ENCODE data around the gene STPG4. TPM values are rescaled to one million over a fixed set of nuclear protein-coding genes. Genes with fewer than 3 reads are reported as not detected.

STPG4 gene
- total RNA-seq, 4 donors from 2014 or later: not detected

GRCh38 chr2:47062681-47063537 is 92.2 kb downstream of the STPG4 start:
- intact Hi-C loops (cut with DNase I): no loop called here
- Histone ChIP-seq H3K9me3 (no peaks in the 10 kb centered on the region), H3K27ac (peak overlapping the region in 3 of 4 donors; percentile 56 to 57 (median 57)), H3K27me3 (no peaks in the 10 kb centered on the region), H3K4me3 (no peak overlapping the region), H3K4me1 (peaks cover 6 to 78% (median 28%) of the 10 kb centered on the region in 3 donors), H3K36me3 (peaks cover 0 to 57% (median 0%) of the 10 kb centered on the region in 3 donors)
- DNase-seq: no peak
- 56 to 68% methylated on average over 6 to 8 of the region's 8 CpGs for WGBS, 2 donors
- TF ChIP-seq POLR2A (IDR thresholded peaks at IDR 0.05): no peak
- no peak for TF ChIP-seq CTCF (IDR thresholded peaks at IDR 0.05)

DNA sequence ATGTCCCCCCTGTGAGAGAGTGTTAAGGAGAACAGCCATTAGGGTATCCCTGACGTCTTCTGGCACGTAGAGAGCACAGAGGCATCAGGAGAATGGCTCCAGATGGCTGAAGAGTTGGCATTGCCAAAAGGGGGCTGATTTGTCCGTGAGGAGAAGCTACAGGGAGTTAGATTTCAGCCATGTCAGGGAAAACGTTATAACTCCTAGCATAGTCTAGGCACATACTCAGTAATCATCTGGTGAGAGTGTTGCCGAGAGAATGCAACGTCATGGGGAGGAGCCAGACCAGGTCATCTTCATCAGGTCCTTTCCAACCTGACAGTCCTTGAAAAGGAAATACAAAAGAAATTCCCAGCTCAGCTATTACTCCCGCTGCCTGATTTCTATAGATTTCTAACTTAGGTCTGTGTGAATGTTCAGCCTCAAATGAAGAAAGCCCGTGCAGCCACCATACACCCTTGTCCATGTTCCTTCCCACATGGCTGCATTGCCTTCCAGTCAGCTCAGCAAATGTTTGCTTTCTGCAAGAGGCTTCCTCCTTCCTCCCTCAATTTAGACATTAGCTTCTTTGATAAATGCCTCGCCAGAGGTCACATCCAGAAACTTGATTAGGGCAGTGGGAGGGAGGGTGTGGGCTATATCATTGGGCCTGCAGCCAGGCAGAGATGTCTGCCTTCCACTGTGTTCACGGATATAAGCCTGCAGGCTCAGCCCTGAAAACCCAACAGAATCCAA is 93.0 kb downstream of the STPG4 start:
- intact Hi-C loops (cut with DNase I): no loop called here
- Histone ChIP-seq H3K27ac (peak overlapping the region in 3 of 4 donors; percentile 31 to 57 (median 57)), H3K27me3 (no peaks in the 10 kb centered on the region), H3K9me3 (no peaks in the 10 kb centered on the region), H3K36me3 (peaks cover 0 to 57% (median 0%) of the 10 kb centered on the region in 3 donors), H3K4me1 (peaks cover 14 to 78% (median 33%) of the 10 kb centered on the region in 3 donors), H3K4me3 (no peak overlapping the region)
- no peak for DNase-seq
- 72 to 77% methylated on average over 10 of the region's 10 CpGs for WGBS, 2 donors
- no peak for TF ChIP-seq CTCF (IDR thresholded peaks at IDR 0.05)
- TF ChIP-seq POLR2A (IDR thresholded peaks at IDR 0.05): no peak

GRCh38 chr2:47060652-47061170 is 94.4 kb downstream of the STPG4 start:
- no peaks in the 10 kb centered on the region for H3K9me3 ChIP-seq
- H3K4me1 ChIP-seq: peaks cover 24 to 80% (median 39%) of the 10 kb centered on the region in 3 donors
- H3K4me3 ChIP-seq: no peak overlapping the region
- WGBS, 2 donors: 93 to 97% methylated on average over 4 to 5 of the region's 11 CpGs
- intact Hi-C loops (cut with DNase I): no loop called here
- no peaks in the 10 kb centered on the region for H3K27me3 ChIP-seq
- DNase-seq: no peak
- H3K27ac ChIP-seq: peak overlapping the region in 1 of 4 donors; percentile 28
- TF ChIP-seq CTCF (IDR thresholded peaks at IDR 0.05) (no peak), POLR2A (IDR thresholded peaks at IDR 0.05) (no peak)
- H3K36me3 ChIP-seq: peaks cover 0 to 60% (median 0%) of the 10 kb centered on the region in 3 donors

DNA sequence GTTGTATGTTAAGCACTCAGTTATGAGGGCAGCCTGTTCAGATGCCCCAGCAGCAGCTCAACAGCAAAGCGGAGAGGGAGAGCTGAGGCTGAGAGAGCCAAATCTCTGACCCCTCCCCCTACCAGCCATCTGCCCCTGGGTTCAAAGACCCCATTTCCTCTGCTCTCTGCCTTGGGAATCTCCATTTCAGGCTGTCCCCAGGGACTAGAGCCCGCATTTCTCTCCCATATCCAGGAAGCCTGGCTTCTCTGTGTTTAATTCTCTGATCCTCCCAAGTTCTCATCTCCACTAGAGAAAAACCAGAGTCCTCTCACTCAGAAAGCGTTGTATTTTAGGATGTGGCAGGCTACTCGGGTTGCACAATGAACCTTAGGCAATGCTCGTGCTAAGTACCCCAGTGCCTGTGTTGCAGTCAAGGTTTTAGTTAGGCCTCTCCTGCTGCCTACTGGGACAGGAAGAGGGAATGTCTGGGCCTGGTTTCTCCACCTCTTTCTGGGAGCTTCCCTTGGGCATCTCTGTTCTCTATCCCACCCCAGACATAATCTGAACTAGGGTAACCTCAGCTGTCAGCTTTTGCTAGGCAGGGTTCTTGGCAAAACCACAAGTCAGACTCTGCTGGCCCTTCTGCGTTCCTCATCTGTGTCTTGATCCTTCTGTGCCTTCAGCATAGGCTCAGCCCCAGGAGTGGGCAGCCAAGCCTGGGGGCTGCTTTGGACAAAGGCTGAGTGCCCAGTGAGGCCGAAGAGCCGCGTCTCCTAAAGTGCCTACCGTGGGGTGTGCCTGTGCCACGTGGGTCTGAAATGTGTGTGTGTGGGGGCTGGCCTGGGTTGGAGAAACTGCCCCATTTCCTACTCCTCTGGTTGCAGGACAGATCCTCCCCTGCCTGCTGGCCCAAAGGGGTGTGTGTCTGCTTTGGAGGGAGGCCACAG is 96.8 kb downstream of the STPG4 start:
- H3K4me1 ChIP-seq: peaks cover 24 to 74% (median 41%) of the 10 kb centered on the region in 3 donors
- no peak for DNase-seq

More for the DNA sequence above, 96.8 kb downstream of the STPG4 start:
- intact Hi-C loops (cut with DNase I): no loop called here
- Histone ChIP-seq H3K9me3 (no peaks in the 10 kb centered on the region), H3K27ac (peak overlapping the region; percentile 76 to 93 (median 83)), H3K4me3 (no peak overlapping the region), H3K36me3 (peaks cover 0 to 70% (median 0%) of the 10 kb centered on the region in 3 donors), H3K27me3 (no peaks in the 10 kb centered on the region)
- TF ChIP-seq POLR2A (IDR thresholded peaks at IDR 0.05): no peak
- no peak for TF ChIP-seq CTCF (IDR thresholded peaks at IDR 0.05)
- WGBS, 2 donors: 39 to 81% methylated on average over 4 to 10 of the region's 11 CpGs
